Skeletal muscle cell (primary cell): ENCODE results near the gene EFHC1.
A peak's percentile ranks its signal among the peaks of the same experiment; 100 is the strongest.

Experiments used
- DNase-seq: peaks from one replicate; pipeline ENCODE4 v3.0.0-alpha.2; 2010; ENCODE audit warnings: low read depth
- H3K4me3 ChIP-seq: 2 replicates; pipeline ENCODE4 v1.5.1; 2011; ENCODE audit warnings: low read depth, mild to moderate bottlenecking, control low read depth, low read length, moderate library complexity

The EFHC1 gene

DNA sequence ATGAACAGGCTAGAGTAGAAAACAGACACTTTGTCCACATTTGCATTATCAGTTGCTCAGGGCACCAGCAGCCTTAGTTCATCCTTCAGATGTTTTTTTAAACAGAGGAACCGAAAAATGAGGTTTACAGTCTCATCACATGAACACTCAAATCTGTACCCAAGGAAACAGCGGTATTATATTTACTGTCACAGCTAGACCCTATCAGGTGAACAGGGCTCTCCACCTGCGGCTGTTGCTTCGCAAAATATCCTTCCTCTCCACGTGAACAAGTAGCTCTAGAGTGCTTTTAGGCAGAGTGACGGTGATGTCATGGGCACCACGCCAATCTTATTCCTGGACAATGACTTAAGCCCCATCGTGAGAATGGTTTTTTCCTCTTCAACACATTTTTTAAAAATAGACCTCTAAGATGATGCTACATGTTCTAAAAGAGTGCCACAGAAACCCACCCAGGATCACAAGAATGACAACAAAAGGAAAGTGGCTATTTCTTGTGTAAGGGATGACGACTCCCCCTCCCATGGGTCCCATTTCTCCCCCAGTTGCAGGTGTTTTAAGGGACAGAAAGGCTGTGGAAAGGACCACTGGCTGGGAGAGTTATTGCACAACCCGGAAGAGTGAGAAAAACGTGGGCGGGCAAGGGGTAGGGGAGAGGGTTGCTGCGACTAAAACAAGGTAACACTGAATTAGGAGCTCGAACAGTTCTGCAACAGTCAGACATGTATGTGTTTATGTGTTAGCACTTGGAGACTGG is 77.7 kb downstream of the EFHC1 start:
- no peak for DNase-seq
- H3K4me3 ChIP-seq: no peak overlapping the region

DNA sequence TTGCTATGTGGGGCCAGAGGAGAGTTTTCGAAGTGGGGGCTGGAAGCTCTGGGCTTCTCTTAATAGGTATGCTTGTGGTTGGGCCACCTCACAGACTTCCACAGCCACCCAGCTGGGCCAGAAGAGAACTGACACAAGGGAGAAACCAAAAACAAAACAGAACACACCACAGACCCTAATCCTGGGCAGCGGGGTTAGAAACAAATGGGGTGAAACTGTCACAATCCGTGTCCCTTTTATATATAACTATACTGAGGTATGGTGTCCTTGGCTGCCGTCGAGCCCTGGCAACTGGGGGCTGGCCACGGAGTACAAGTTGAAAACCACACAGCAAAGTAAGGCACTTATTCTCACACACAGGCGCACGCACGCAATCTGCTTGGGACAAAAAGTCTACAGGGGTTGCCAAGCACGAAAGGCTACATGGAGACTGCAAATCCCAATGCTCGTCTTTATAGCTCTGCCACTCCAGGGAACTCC is 78.4 kb downstream of the EFHC1 start:
- no peak overlapping the region for H3K4me3 ChIP-seq
- DNase-seq: no peak

DNA sequence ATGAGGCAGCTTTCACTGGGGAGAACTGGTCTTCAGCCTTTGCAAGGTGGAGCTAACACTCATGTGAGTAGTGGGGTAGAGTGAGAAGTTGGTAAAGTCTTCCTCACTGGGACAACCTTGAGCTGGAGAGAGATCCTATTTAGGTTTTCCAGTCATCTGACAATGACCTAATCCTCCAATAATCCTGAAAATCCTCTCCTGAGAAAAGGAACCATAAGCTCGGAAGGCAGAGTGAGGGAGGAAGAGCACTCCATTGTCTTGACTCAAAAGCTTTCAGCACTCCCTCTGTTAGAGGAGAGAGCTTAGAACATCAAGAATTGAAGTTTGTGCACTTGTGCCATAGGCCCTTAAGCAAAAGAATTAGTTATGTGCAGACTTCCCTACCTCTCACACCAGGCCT is 78.9 kb downstream of the EFHC1 start:
- DNase-seq: no peak
- no peak overlapping the region for H3K4me3 ChIP-seq

DNA sequence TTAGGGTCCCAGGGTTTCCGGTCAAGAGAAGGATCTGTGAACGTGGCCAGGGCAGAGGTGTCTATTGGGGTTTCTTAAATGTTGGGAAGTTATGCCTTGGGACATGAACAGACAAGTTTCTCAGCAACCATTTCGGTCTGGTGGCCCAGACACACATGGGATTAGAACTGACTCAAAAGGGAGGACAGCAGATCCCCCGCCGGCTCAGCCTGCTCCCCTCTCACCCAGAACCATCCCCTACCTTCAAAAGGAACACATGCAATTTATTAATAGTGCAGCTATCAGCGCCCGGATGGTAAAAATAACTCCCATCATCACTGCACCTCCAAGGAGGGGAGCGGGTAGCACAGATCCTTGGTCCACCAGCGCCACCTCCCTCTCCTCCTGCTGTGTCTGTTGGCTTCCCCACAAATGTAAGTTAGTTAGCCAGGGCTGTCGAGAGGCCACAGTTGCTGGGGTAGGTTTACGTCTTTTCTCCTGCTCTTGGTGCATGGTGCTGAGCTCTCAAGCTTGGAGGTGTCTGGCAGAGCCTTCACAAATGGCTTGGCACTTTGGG is 79.6 kb downstream of the EFHC1 start:
- DNase-seq: no peak
- no peak overlapping the region for H3K4me3 ChIP-seq

DNA sequence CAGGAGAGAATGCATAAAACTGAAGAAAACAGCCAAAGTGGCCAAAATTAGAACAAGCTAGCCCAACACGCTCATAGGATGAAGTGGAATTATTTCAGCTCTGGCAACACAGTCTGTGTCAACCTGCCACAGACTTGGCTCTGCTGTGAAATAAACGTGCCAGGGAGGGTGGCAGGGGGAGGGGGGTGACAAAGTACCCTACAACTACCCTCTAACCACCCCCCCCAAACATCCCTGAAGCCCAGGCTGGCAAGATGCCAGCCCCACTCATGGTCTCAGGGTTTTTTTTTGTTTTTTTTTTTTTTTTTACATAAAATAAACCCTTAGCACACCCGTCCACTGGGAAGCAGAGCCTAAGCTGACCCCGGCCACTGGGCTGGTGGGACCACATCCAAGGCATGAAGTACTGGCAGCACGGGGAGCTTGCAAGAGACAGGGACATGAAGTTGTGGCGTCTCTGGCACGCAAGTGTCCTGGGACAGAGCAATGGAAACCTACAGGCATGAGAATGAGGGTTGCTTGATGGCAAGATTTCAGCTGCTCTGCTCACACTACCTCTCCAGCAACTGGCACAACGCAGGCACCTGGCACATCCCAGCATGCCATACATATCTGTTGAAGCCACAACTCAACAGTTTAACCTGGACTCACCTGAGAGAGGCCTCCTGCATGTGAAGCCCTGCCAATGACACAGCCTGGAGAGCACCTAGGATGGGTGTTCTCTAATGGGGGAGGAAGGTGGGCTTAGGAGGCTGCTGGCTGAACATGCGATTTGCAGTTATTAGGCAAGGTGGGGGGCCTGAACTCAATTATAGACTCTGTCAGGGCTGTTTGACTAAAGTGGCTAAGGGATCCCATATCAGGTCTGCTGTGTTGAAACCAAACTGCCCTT is 80.3 kb downstream of the EFHC1 start:
- no peak overlapping the region for H3K4me3 ChIP-seq
- no peak for DNase-seq

DNA sequence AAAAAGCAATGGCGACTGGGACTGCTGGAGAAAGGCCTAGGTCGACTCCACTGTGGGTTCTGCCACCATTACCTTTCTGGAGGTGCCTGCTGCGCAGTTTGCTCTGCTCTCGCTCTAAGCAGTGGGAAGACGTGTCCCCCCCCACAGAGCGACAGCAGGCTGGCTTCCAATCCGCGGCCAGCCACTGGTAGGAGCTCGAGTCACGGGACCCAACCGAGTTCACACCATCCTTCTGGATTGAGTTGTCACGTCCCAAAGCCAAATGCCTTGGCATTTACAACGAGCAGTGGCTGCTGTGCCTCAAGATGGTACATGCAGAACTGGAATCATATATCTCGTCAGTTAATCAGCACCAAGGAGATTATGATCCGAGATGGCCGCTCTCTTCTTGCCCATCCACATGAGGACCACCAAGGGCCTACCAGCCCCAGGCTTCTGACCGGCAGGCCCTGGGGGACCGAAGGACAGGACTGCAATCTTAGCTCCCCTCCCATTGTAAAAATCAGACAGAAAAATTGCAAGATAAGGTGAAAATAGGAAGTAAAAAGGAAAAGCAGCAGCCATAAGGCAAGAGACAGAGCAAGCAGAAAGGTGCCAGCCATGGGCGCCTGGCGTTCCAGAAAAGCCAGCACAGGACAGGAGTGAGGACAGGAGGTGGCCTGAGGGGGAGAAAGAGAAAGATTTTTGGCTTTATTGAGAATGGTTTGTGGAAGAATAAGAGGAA is 82.3 kb downstream of the EFHC1 start:
- no peak overlapping the region for H3K4me3 ChIP-seq
- DNase-seq: no peak

DNA sequence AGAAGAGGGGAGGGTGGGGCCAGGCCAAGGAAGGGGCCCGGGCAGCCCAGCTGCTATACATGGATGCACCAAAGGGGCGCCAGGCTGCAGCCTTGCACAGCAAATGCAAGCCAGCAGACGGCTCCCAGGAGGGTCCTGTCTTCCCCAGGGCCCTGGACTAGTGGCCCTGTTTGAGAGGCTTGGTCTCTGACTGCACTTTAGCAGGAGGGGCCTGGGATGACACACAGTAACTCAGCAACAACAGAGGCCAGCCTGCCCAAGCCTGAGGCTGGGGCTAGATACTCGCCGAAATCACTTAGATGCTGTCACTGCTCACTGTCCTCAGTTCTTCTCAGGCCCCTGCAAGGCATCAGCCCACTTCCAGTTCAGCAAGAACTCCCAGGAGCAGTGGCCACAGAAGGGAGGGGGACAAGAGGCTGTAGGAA is 83.2 kb downstream of the EFHC1 start:
- DNase-seq: no peak

DNA sequence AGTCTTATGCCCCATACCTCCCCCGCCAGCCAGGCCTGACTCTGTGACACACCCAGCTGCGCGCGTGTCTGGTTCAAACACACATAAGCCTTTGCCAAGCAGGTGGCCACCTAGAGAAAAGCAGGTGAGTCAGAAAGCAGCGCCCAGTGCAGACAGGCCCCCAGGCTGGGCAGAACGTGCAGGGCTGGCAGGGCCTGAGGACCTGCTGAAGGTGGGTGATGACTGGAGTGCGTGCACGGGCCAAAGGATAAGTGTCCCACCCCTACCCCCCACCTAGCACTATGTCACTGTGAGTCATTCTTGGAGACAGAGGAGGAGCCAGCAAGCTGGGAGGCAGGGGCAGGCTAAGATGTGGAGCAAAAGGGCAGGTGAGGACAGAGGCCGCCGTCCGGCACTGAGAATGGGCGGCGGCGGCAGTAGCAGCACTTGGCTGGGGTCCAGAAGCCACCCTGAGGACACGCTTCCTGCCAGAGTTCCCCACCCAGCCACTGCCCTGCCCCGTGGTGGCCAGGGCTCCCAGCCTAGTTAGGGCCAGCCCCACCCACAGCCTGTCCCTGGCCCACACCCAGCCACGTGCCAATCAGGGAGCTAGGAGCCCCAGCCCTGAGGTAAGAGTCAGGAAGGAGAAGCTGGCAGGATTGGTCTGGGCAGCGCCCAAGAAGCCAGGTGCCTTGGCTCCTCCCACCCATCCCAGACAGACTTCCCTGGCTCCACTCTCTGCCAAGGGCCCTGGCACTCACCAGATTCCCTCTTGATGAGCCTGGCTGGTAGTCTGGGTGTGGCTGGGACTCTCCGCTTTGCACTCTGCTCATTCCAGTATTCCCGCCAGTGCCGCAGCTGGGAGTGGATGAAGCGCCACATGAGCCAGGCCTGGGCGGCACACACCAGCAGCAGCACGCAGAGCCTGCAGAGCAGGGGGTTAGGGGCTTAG is 84.0 kb downstream of the EFHC1 start:
- peak; percentile 49 for DNase-seq
- no peak overlapping the region for H3K4me3 ChIP-seq

More for the DNA sequence above, 83.2 kb downstream of the EFHC1 start:
- H3K4me3 ChIP-seq: no peak overlapping the region

GRCh38 chr6:52504782-52505136 is 84.6 kb downstream of the EFHC1 start:
- H3K4me3 ChIP-seq: no peak overlapping the region
- no peak for DNase-seq

DNA sequence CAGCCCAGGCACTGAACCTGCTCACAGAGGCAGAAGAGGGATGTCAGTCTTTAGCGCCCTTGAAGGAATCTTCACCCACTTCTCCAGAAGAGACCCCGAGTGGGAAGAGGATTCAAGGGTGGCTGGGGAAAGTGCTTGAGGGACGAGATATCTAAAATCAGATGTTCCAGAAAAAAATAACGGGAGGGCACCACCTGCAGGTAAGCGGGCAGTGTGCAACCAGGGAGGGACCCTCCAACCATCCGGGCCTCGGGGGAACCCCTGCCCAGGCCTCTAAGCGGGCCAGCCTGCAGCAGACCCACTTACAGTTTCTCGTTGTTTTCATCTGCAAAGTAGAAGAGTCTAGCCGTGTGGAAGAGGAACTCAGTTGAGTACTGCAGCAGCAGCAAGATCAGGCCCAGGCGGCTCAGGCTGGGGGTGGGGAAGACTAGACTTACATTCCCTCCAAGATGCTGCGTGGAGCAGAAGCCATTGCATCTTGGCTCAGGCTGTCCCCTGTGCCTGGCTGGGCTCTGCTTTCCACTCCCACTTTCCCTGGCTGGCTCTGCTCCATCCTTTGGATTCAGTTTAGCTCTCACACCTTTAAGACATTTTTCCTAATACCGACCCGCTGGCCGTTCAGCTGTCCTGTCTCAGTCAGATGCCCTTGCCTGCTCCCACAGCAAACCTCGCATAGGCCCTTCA is 85.7 kb downstream of the EFHC1 start:
- no peak overlapping the region for H3K4me3 ChIP-seq

GRCh38 chr6:52506476-52506875 is 86.3 kb downstream of the EFHC1 start:
- H3K4me3 ChIP-seq: no peak overlapping the region
- DNase-seq: no peak

More for the DNA sequence above, 85.7 kb downstream of the EFHC1 start:
- no peak for DNase-seq

DNA sequence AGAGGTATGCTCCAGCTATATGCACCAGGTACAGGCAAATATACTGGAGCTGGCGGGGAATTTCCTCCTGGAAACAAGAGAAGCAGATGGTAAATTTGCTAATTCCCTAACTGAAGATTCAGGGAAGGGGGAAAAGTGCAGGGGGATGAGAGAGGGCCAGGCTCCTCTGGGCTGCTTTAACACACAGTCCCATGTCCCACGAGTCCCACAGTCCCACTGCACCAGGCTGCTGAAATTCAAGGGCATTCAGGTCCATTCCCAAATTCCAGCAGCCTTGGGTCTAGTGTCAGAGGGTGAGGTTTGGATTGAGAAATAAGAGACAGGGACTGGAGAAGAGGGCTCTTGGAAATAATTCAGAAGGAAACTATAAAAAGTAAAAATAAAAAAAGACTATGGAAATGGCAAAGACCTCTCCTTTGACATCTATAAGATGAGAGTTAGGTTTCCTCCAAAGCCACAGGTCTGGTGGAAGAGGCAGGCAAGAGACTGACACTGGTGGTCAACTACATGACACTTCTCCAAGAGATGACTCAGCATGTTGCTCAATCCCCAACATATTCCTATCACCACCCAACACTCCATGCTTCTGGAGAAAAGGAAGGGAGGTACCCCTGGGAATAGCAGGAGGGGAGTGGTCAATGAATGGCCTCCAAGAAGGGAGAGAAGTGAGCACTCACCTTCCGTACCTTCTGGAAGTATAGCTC is 87.6 kb downstream of the EFHC1 start:
- H3K4me3 ChIP-seq: no peak overlapping the region
- peak; percentile 69 for DNase-seq

GRCh38 chr6:52508261-52508739 is 88.2 kb downstream of the EFHC1 start:
- H3K4me3 ChIP-seq: no peak overlapping the region
- DNase-seq: no peak

- DNase-seq: no peak
- no peak overlapping the region for H3K4me3 ChIP-seq
Observed at GRCh38 chr6:52509281-52510212, 89.4 kb downstream of the EFHC1 start.

DNA sequence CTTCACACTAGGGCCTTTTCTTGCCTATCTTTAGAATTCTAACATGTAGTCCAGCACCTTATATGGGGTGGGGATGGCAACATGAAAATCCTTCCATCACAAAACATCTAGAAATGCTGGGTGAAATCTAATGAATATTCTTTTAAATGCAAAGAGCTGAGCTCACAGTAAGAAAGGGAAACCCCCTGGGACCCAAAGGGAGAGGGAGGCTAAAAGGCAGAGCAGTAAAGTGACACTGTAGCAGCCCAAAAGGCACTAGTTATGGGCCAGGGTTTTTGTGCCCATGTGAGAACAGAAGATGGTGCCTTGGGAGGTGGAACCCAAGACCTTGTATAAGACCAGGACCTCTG is 90.0 kb downstream of the EFHC1 start:
- no peak for DNase-seq
- H3K4me3 ChIP-seq: no peak overlapping the region

GRCh38 chr6:52511163-52511562 is 91.0 kb downstream of the EFHC1 start:
- DNase-seq: no peak
- H3K4me3 ChIP-seq: no peak overlapping the region
